ENCODE data around the gene RAD54L.

DNA sequence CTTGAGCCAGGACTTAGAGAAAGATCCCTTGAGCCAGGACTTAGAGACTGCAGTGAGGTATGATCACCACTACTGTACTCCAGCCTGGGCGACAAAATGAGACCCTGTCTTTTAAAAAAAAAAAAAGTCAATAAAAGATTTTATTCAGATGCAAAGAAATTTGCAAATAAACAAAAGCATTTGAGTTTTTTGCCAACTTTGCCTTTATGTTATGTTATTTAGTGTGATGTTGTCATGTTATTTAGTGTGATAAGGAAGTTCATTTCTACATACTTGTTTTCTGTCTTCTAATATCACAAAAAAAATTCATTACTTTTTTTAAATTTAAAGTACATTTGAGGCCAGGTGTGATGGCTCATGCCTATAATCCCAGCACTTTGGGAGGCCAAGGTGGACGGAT is 9.0 kb downstream of the RAD54L start:
- TF ChIP-seq, protein P1, sequence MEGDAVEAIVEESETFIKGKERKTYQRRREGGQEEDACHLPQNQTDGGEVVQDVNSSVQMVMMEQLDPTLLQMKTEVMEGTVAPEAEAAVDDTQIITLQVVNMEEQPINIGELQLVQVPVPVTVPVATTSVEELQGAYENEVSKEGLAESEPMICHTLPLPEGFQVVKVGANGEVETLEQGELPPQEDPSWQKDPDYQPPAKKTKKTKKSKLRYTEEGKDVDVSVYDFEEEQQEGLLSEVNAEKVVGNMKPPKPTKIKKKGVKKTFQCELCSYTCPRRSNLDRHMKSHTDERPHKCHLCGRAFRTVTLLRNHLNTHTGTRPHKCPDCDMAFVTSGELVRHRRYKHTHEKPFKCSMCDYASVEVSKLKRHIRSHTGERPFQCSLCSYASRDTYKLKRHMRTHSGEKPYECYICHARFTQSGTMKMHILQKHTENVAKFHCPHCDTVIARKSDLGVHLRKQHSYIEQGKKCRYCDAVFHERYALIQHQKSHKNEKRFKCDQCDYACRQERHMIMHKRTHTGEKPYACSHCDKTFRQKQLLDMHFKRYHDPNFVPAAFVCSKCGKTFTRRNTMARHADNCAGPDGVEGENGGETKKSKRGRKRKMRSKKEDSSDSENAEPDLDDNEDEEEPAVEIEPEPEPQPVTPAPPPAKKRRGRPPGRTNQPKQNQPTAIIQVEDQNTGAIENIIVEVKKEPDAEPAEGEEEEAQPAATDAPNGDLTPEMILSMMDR (IDR thresholded peaks at IDR 0.05), result no peak
- TF ChIP-seq POLR2AphosphoS5 (IDR thresholded peaks at IDR 0.05; ENCODE audit: low read depth, low read length), result no peak
- TF ChIP-seq SMC3 (IDR thresholded peaks at IDR 0.05; ENCODE audit: low read depth, low read length), result no peak
- TF ChIP-seq MXI1 (IDR thresholded peaks at IDR 0.05; ENCODE audit: low read depth, low read length), result no peak
- no peak for TF ChIP-seq TEAD4 (IDR thresholded peaks at IDR 0.05; ENCODE audit: borderline replicate concordance, insufficient read depth)
- TF ChIP-seq, protein P2, sequence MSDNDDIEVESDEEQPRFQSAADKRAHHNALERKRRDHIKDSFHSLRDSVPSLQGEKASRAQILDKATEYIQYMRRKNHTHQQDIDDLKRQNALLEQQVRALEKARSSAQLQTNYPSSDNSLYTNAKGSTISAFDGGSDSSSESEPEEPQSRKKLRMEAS (IDR thresholded peaks at IDR 0.05; ENCODE audit: low read depth), result no peak
- TF ChIP-seq, protein P3, sequence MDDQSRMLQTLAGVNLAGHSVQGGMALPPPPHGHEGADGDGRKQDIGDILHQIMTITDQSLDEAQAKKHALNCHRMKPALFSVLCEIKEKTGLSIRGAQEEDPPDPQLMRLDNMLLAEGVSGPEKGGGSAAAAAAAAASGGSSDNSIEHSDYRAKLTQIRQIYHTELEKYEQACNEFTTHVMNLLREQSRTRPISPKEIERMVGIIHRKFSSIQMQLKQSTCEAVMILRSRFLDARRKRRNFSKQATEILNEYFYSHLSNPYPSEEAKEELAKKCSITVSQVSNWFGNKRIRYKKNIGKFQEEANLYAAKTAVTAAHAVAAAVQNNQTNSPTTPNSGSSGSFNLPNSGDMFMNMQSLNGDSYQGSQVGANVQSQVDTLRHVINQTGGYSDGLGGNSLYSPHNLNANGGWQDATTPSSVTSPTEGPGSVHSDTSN (IDR thresholded peaks at IDR 0.05), result no peak
